Measurements from ENCODE around the gene GAS6. TPM values are rescaled to one million over a fixed set of nuclear protein-coding genes. Genes with fewer than 3 reads are reported as not detected.

Gene GAS6
- total RNA-seq, 1 donor = 33.3 TPM

- no peak overlapping the region for H3K4me3 ChIP-seq (ENCODE audit: low read depth, low read length)
- DNase-seq (ENCODE audit: low read depth) = no peak
- TF ChIP-seq CTCF (IDR thresholded peaks at IDR 0.05; ENCODE audit: insufficient read depth, low read length) = no peak
Measured at GRCh38 chr13:113802761-113803160, 61.1 kb downstream of the GAS6 start.

- no peak for TF ChIP-seq CTCF (IDR thresholded peaks at IDR 0.05; ENCODE audit: insufficient read depth, low read length)
- peak; percentile 64 for DNase-seq (ENCODE audit: low read depth)
Measured at GRCh38 chr13:113802090-113802531, 61.8 kb downstream of the GAS6 start.

GRCh38 chr13:113801289-113801961 lies 62.5 kb downstream of the GAS6 start:
- no peak overlapping the region for H3K4me3 ChIP-seq (ENCODE audit: low read depth, low read length)
- DNase-seq (ENCODE audit: low read depth) = no peak
- TF ChIP-seq CTCF (IDR thresholded peaks at IDR 0.05; ENCODE audit: insufficient read depth, low read length) = no peak

More at GRCh38 chr13:113802090-113802531, 61.8 kb downstream of the GAS6 start:
- H3K4me3 ChIP-seq (ENCODE audit: low read depth, low read length) = no peak overlapping the region

GRCh38 chr13:113800576-113800926 lies 63.3 kb downstream of the GAS6 start:
- H3K4me3 ChIP-seq (ENCODE audit: low read depth, low read length) = no peak overlapping the region
- no peak for DNase-seq (ENCODE audit: low read depth)
- TF ChIP-seq CTCF (IDR thresholded peaks at IDR 0.05; ENCODE audit: insufficient read depth, low read length) = no peak

- TF ChIP-seq CTCF (IDR thresholded peaks at IDR 0.05; ENCODE audit: insufficient read depth, low read length) = no peak
- H3K4me3 ChIP-seq (ENCODE audit: low read depth, low read length) = no peak overlapping the region
- no peak for DNase-seq (ENCODE audit: low read depth)
Measured at GRCh38 chr13:113798200-113798811, 65.6 kb downstream of the GAS6 start.

GRCh38 chr13:113796964-113797676 lies 66.8 kb downstream of the GAS6 start:
- DNase-seq (ENCODE audit: low read depth) = no peak
- H3K4me3 ChIP-seq (ENCODE audit: low read depth, low read length) = no peak overlapping the region
- TF ChIP-seq CTCF (IDR thresholded peaks at IDR 0.05; ENCODE audit: insufficient read depth, low read length) = no peak
